WTC11 (cell line): ENCODE data around the gene FILIP1L. TPM values are rescaled to one million over a fixed set of nuclear protein-coding genes. Genes with fewer than 3 reads are reported as not detected.

Source experiments
- ATAC-seq: fragments of 200-7000 bp; cut with Tn5 transposase; 2 replicates; pipeline ENCODE4 v1.10.0; 2021; ENCODE audit warnings: mild to moderate bottlenecking, moderate library complexity
- CTCF ChIA-PET: fragments of 300-600 bp; sonication (Branson Sonifier 250); formaldehyde crosslinking; loops from one replicate; lab custom pipeline; 2021; ENCODE audit warnings: antibody characterized with exemption; lab: Charles Lee
- POLR2A ChIA-PET: fragments of 350-600 bp; sonication (Branson Sonifier 250); formaldehyde crosslinking; loops from one replicate; lab custom pipeline; 2021; ENCODE audit warnings: antibody characterized with exemption; lab: Charles Lee
- DNase-seq: peaks from one replicate; pipeline ENCODE4 v3.0.0; 2021; ENCODE audit warnings: low spot score
- H3K27ac Mint-ChIP-seq: 2 replicates; pipeline ENCODE4 v1.8.0; 2021; ENCODE audit warnings: mixed read lengths
- H3K27me3 Mint-ChIP-seq: 2 replicates; pipeline ENCODE4 v1.8.0; 2021; ENCODE audit warnings: low read depth, mild to moderate bottlenecking, moderate library complexity, mixed read lengths
- H3K36me3 Mint-ChIP-seq: 2 replicates; pipeline ENCODE4 v1.8.0; 2021; ENCODE audit warnings: mixed read lengths
- H3K4me1 Mint-ChIP-seq: 2 replicates; pipeline ENCODE4 v1.8.0; 2022; ENCODE audit warnings: mixed read lengths
- H3K4me3 Mint-ChIP-seq: 2 replicates; pipeline ENCODE4 v1.8.0; 2021; ENCODE audit warnings: mild to moderate bottlenecking, moderate library complexity, mixed read lengths
- H3K9me3 Mint-ChIP-seq: 2 replicates; pipeline ENCODE4 v1.8.0; 2021; ENCODE audit warnings: mixed read lengths
- FOXK1 ChIP-seq: sonication (generic); formaldehyde crosslinking; IDR thresholded peaks from 2 replicates; pipeline ENCODE4 v1.8.0; 2022; ENCODE audit warnings: mild to moderate bottlenecking, moderate library complexity, missing genetic modification reagents
- GABPB1 ChIP-seq: sonication (generic); formaldehyde crosslinking; IDR thresholded peaks from 2 replicates; pipeline ENCODE4 v1.8.1; 2023; ENCODE audit warnings: mild to moderate bottlenecking, missing genetic modification reagents
- GTF2I ChIP-seq: fragments of 250-450 bp; sonication (Bioruptor Pico); conservative IDR thresholded peaks from 2 replicates; pipeline ENCODE4 v1.4.0; 2021; ENCODE audit warnings: mild to moderate bottlenecking
- IRF2 ChIP-seq: sonication (generic); formaldehyde crosslinking; IDR thresholded peaks from 2 replicates; pipeline ENCODE4 v1.8.0; 2022; ENCODE audit warnings: low read depth, missing genetic modification reagents, borderline replicate concordance
- JUN ChIP-seq: sonication (generic); formaldehyde crosslinking; IDR thresholded peaks from 2 replicates; pipeline ENCODE4 v1.8.0; 2023; ENCODE audit warnings: mild to moderate bottlenecking, missing genetic modification reagents
- MXD4 ChIP-seq: fragments of 250-450 bp; sonication (Bioruptor Pico); IDR thresholded peaks from 2 replicates; pipeline ENCODE4 v1.8.0; 2021; ENCODE audit warnings: mild to moderate bottlenecking, moderate library complexity, borderline replicate concordance
- NFATC4 ChIP-seq: fragments of 250-450 bp; sonication (Bioruptor Pico); IDR thresholded peaks from 2 replicates; pipeline ENCODE4 v1.9.0; 2021; ENCODE audit warnings: mild to moderate bottlenecking
- NFYB ChIP-seq: sonication (generic); formaldehyde crosslinking; conservative IDR thresholded peaks from 2 replicates; pipeline ENCODE4 v1.8.0; 2022; ENCODE audit warnings: low read depth, missing genetic modification reagents
- RELA ChIP-seq: sonication (generic); formaldehyde crosslinking; IDR thresholded peaks from 2 replicates; pipeline ENCODE4 v1.8.1; 2022; ENCODE audit warnings: missing genetic modification reagents, mild to moderate bottlenecking, borderline replicate concordance
- SMAD3 ChIP-seq: sonication (generic); formaldehyde crosslinking; IDR thresholded peaks from 2 replicates; pipeline ENCODE4 v1.8.0; 2022; ENCODE audit warnings: missing genetic modification reagents, mild to moderate bottlenecking, borderline replicate concordance
- SMAD4 ChIP-seq: sonication (generic); formaldehyde crosslinking; IDR thresholded peaks from 2 replicates; pipeline ENCODE4 v1.8.0; 2022; ENCODE audit warnings: mild to moderate bottlenecking, missing genetic modification reagents
- SOX15 ChIP-seq: fragments of 250-450 bp; sonication (Bioruptor Pico); IDR thresholded peaks from 2 replicates; pipeline ENCODE4 v1.9.0; 2021; ENCODE audit warnings: mild to moderate bottlenecking
- TEAD1 ChIP-seq: sonication (generic); formaldehyde crosslinking; IDR thresholded peaks from 2 replicates; pipeline ENCODE4 v1.8.0; 2022; ENCODE audit warnings: mild to moderate bottlenecking, missing genetic modification reagents
- TP53 ChIP-seq: sonication (generic); formaldehyde crosslinking; IDR thresholded peaks from 2 replicates; pipeline ENCODE4 v1.8.1; 2023; ENCODE audit warnings: mild to moderate bottlenecking, missing genetic modification reagents
- ZNF317 ChIP-seq: sonication (generic); formaldehyde crosslinking; IDR thresholded peaks from 2 replicates; pipeline ENCODE4 v1.8.1; 2023; ENCODE audit warnings: low read depth, mild to moderate bottlenecking, moderate library complexity, missing genetic modification reagents, borderline replicate concordance
- ZNF396 ChIP-seq: fragments of 250-450 bp; sonication (Bioruptor Pico); IDR thresholded peaks from 2 replicates; pipeline ENCODE4 v1.8.0; 2021; ENCODE audit warnings: mild to moderate bottlenecking, moderate library complexity, borderline replicate concordance
- ZNF423 ChIP-seq: fragments of 250-450 bp; sonication (Bioruptor Pico); IDR thresholded peaks from 2 replicates; pipeline ENCODE4 v2.1.2; 2022; ENCODE audit warnings: mild to moderate bottlenecking, moderate library complexity
- ZNF671 ChIP-seq: fragments of 250-450 bp; sonication (Bioruptor Pico); IDR thresholded peaks from 2 replicates; pipeline ENCODE4 v1.8.0; 2021; ENCODE audit warnings: mild to moderate bottlenecking
- total RNA-seq: library from RNA; stranded (reverse); gene quantifications from 3 replicates; pipeline ENCODE4 v1.2.3, GENCODE V29; 2021
- TF ChIP-seq, protein P1 (sequence below): sonication (generic); formaldehyde crosslinking; conservative IDR thresholded peaks from 2 replicates; pipeline ENCODE4 v1.8.1; 2022; ENCODE audit warnings: mild to moderate bottlenecking, missing genetic modification reagents
- TF ChIP-seq, protein P2 (sequence below): sonication (generic); formaldehyde crosslinking; IDR thresholded peaks from 2 replicates; pipeline ENCODE4 v1.8.1; 2023; ENCODE audit warnings: mild to moderate bottlenecking, missing genetic modification reagents
- TF ChIP-seq, protein P3 (sequence below): sonication (generic); formaldehyde crosslinking; IDR thresholded peaks from 2 replicates; pipeline ENCODE4 v1.8.1; 2023; ENCODE audit warnings: mild to moderate bottlenecking, missing genetic modification reagents
- TF ChIP-seq, protein P4 (sequence below): sonication (generic); formaldehyde crosslinking; IDR thresholded peaks from 2 replicates; pipeline ENCODE4 v1.8.1; 2023; ENCODE audit warnings: mild to moderate bottlenecking, missing genetic modification reagents, moderate library complexity
- TF ChIP-seq, protein P5 (sequence below): sonication (generic); formaldehyde crosslinking; IDR thresholded peaks from 2 replicates; pipeline ENCODE4 v1.8.1; 2023; ENCODE audit warnings: mild to moderate bottlenecking, missing genetic modification reagents, moderate library complexity
- TF ChIP-seq, protein P6 (sequence below): sonication (generic); formaldehyde crosslinking; IDR thresholded peaks from 2 replicates; pipeline ENCODE4 v1.8.1; 2023; ENCODE audit warnings: mild to moderate bottlenecking, missing genetic modification reagents, borderline replicate concordance

Gene FILIP1L
- total RNA-seq, 1 experiment from 2014 or later: 0.17 TPM

DNA sequence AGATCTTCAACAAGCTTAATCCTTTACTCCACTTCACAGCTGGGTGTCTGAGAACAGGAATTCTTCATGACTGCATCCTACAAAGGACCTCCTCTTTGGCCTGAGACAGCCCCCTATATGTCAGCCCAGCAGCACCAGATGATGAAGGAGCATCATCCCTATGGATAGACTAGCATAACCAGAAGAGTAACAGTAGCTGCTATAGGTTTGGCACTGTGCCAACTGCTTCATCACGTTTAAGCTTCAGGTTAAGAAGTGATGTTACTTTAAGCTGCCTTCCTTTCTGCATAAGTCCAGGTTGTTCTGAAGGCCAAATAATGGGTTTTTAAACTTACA, 246.0 kb downstream of the FILIP1L start:
- Mint-ChIP-seq H3K9me3 (no peaks in the 10 kb centered on the region), H3K27ac (no peak overlapping the region), H3K36me3 (no peaks in the 10 kb centered on the region), H3K4me1 (peaks cover 30% of the 10 kb centered on the region), H3K4me3 (no peak overlapping the region), H3K27me3 (peaks cover 73% of the 10 kb centered on the region)
- TF ChIP-seq, protein P1, sequence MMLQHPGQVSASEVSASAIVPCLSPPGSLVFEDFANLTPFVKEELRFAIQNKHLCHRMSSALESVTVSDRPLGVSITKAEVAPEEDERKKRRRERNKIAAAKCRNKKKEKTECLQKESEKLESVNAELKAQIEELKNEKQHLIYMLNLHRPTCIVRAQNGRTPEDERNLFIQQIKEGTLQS (CRISPR knock-in tag): no peak
- no peak for DNase-seq
- ATAC-seq: peak; percentile 88
- CTCF ChIA-PET: interaction anchor here (0.6 to 1.4 kb wide), 5 partner anchors 25 to 410 kb away, joined by 3 to 9 read pairs (median 3); no protein-coding TSS in a partner anchor
- POLR2A ChIA-PET: no interaction called here

DNA sequence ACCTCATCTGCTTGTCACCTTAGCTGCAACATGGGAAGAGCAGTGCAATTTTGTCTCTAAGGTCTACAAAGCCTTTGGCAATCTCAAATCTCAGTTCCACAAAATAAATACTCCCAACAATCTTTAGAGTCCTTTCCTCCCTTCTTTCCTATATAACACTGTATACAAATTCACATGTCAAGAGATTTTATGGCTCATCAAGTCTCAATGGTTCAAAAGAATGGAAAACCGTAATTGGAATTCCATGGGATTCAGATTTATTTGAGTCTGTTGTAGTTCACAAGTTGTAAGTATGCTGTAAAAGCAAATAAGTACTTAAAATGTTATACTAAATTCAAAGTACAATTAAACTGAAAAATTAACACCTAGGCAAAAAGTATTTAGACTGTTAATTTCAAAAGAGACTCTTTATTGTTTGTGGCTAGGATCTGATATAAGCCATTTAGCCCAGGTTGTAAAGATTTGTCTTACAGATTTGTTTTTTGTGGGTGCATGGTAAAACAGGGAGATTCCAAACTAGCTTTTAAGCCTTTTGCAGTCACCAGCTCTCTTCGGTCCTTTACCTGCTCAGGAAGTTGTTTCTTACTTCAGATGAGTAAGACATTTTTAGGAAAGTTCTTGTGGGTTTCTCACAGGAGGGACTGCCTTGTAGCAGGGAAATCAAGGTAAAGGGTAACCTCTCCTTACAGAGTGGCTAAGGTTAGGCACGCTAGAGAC, 246.5 kb downstream of the FILIP1L start:
- no peak for DNase-seq
- CTCF ChIA-PET: interaction anchor here (0.6 to 1.4 kb wide), 5 partner anchors 25 to 411 kb away, joined by 3 to 9 read pairs (median 3); no protein-coding TSS in a partner anchor
- ATAC-seq: no peak
- Mint-ChIP-seq H3K9me3 (peaks cover 3% of the 10 kb centered on the region), H3K27ac (no peak overlapping the region), H3K4me3 (no peak overlapping the region)
- POLR2A ChIA-PET: no interaction called here
- no peak for TF ChIP-seq GTF2I
- no peak for TF ChIP-seq NFYB (CRISPR knock-in tag)
- no peak for TF ChIP-seq IRF2 (CRISPR knock-in tag)
- TF ChIP-seq MXD4 (CRISPR knock-in tag): no peak
- no peak for TF ChIP-seq SOX15 (CRISPR knock-in tag)
- no peak for TF ChIP-seq TEAD1 (CRISPR knock-in tag)
- TF ChIP-seq, protein P2, sequence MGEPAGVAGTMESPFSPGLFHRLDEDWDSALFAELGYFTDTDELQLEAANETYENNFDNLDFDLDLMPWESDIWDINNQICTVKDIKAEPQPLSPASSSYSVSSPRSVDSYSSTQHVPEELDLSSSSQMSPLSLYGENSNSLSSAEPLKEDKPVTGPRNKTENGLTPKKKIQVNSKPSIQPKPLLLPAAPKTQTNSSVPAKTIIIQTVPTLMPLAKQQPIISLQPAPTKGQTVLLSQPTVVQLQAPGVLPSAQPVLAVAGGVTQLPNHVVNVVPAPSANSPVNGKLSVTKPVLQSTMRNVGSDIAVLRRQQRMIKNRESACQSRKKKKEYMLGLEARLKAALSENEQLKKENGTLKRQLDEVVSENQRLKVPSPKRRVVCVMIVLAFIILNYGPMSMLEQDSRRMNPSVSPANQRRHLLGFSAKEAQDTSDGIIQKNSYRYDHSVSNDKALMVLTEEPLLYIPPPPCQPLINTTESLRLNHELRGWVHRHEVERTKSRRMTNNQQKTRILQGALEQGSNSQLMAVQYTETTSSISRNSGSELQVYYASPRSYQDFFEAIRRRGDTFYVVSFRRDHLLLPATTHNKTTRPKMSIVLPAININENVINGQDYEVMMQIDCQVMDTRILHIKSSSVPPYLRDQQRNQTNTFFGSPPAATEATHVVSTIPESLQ (CRISPR knock-in tag): no peak
- no peak for TF ChIP-seq NFATC4 (CRISPR knock-in tag)
- no peak for TF ChIP-seq ZNF671 (CRISPR knock-in tag)
- TF ChIP-seq GABPB1 (CRISPR knock-in tag): no peak
- TF ChIP-seq JUN (CRISPR knock-in tag): no peak
- TF ChIP-seq, all 79 proteins: peak for 0
- Mint-ChIP-seq H3K4me1 (peaks cover 30% of the 10 kb centered on the region), H3K27me3 (peaks cover 69% of the 10 kb centered on the region), H3K36me3 (peaks cover 3% of the 10 kb centered on the region; the same call in 1 of the 2 replicates)

DNA sequence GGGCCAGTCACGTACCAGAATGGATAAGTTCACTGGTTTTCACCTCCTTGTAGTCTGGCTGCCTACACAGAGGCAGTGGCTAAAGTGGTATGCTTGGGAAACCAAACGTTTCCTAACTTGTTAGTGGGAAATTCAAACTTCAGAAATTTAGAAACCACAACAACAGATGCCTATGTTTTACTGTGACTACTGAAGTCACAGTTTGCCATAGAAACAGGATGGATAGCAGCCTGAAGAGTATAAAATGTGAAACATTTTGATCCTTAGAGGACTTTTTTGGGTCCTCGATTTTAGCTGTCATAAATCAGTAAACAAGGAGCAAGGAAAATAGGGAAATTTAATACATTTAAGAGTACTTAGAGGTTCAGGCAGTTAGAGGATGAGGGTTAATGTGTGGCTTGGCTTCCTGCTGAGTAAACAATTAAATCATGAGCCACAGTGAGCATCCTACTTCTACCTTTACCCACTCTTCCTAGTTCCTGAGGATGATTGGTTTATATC, 248.0 kb downstream of the FILIP1L start:
- Mint-ChIP-seq H3K27ac (no peak overlapping the region), H3K27me3 (peaks cover 55% of the 10 kb centered on the region), H3K4me1 (peaks cover 26% of the 10 kb centered on the region), H3K36me3 (peaks cover 5% of the 10 kb centered on the region; the same call in 1 of the 2 replicates), H3K9me3 (peaks cover 5% of the 10 kb centered on the region), H3K4me3 (no peak overlapping the region)
- CTCF ChIA-PET: no interaction called here
- POLR2A ChIA-PET: no interaction called here
- no peak for ATAC-seq
- no peak for DNase-seq
- TF ChIP-seq FOXK1 (CRISPR knock-in tag): no peak
- TF ChIP-seq, protein P3, sequence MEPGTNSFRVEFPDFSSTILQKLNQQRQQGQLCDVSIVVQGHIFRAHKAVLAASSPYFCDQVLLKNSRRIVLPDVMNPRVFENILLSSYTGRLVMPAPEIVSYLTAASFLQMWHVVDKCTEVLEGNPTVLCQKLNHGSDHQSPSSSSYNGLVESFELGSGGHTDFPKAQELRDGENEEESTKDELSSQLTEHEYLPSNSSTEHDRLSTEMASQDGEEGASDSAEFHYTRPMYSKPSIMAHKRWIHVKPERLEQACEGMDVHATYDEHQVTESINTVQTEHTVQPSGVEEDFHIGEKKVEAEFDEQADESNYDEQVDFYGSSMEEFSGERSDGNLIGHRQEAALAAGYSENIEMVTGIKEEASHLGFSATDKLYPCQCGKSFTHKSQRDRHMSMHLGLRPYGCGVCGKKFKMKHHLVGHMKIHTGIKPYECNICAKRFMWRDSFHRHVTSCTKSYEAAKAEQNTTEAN (CRISPR knock-in tag): no peak
- no peak for TF ChIP-seq MXD4 (CRISPR knock-in tag)
- no peak for TF ChIP-seq ZNF423
- TF ChIP-seq, protein P4, sequence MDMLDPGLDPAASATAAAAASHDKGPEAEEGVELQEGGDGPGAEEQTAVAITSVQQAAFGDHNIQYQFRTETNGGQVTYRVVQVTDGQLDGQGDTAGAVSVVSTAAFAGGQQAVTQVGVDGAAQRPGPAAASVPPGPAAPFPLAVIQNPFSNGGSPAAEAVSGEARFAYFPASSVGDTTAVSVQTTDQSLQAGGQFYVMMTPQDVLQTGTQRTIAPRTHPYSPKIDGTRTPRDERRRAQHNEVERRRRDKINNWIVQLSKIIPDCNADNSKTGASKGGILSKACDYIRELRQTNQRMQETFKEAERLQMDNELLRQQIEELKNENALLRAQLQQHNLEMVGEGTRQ (CRISPR knock-in tag): no peak
- TF ChIP-seq, protein P5, sequence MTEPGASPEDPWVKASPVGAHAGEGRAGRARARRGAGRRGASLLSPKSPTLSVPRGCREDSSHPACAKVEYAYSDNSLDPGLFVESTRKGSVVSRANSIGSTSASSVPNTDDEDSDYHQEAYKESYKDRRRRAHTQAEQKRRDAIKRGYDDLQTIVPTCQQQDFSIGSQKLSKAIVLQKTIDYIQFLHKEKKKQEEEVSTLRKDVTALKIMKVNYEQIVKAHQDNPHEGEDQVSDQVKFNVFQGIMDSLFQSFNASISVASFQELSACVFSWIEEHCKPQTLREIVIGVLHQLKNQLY: no peak
- no peak for TF ChIP-seq NFATC4 (CRISPR knock-in tag)
- no peak for TF ChIP-seq ZNF396 (CRISPR knock-in tag)
- no peak for TF ChIP-seq SMAD3
- TF ChIP-seq, protein P6, sequence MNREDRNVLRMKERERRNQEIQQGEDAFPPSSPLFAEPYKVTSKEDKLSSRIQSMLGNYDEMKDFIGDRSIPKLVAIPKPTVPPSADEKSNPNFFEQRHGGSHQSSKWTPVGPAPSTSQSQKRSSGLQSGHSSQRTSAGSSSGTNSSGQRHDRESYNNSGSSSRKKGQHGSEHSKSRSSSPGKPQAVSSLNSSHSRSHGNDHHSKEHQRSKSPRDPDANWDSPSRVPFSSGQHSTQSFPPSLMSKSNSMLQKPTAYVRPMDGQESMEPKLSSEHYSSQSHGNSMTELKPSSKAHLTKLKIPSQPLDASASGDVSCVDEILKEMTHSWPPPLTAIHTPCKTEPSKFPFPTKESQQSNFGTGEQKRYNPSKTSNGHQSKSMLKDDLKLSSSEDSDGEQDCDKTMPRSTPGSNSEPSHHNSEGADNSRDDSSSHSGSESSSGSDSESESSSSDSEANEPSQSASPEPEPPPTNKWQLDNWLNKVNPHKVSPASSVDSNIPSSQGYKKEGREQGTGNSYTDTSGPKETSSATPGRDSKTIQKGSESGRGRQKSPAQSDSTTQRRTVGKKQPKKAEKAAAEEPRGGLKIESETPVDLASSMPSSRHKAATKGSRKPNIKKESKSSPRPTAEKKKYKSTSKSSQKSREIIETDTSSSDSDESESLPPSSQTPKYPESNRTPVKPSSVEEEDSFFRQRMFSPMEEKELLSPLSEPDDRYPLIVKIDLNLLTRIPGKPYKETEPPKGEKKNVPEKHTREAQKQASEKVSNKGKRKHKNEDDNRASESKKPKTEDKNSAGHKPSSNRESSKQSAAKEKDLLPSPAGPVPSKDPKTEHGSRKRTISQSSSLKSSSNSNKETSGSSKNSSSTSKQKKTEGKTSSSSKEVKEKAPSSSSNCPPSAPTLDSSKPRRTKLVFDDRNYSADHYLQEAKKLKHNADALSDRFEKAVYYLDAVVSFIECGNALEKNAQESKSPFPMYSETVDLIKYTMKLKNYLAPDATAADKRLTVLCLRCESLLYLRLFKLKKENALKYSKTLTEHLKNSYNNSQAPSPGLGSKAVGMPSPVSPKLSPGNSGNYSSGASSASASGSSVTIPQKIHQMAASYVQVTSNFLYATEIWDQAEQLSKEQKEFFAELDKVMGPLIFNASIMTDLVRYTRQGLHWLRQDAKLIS: no peak
- TF ChIP-seq RELA (CRISPR knock-in tag): no peak
- TF ChIP-seq TP53 (CRISPR knock-in tag): no peak
- no peak for TF ChIP-seq ZNF317 (CRISPR knock-in tag)
- TF ChIP-seq SMAD4 (CRISPR knock-in tag): no peak
